Measurements from ENCODE around the gene BMX.

- TF ChIP-seq POLR2A (IDR thresholded peaks at IDR 0.05; ENCODE audit: low read depth, low read length) = no peak
- no peak for TF ChIP-seq TAF1 (IDR thresholded peaks at IDR 0.05; ENCODE audit: borderline replicate concordance, low read depth, low read length)
- TF ChIP-seq POLR2AphosphoS5 (IDR thresholded peaks at IDR 0.05; ENCODE audit: low read depth, low read length) = no peak
Measured at GRCh38 chrX:15594371-15594770, 93.8 kb downstream of the BMX start.
